Ramos (cell line): ENCODE measurements around the gene MYLK4.

Experiments used
- in situ Hi-C: fragments of 300-500 bp; cut with MboI; formaldehyde crosslinking; loops from one replicate; pipeline ENCODE4 v1.14.3; 2022; ENCODE audit warnings: low sequenced_read_pairs; ENCODE audit not compliant: unreplicated experiment

Gene MYLK4

GRCh38 chr6:2758980-2759379, 8.3 kb upstream of the MYLK4 start:
- in situ Hi-C loops: no loop called here

GRCh38 chr6:2756687-2757224, 6.0 kb upstream of the MYLK4 start:
- in situ Hi-C loops: no loop called here

GRCh38 chr6:2756241-2756640, 5.5 kb upstream of the MYLK4 start:
- in situ Hi-C loops: no loop called here

- in situ Hi-C loops: no loop called here
Measured at GRCh38 chr6:2755456-2755855, 4.7 kb upstream of the MYLK4 start.

GRCh38 chr6:2754911-2755310, 4.2 kb upstream of the MYLK4 start:
- in situ Hi-C loops: no loop called here

- in situ Hi-C loops: no loop called here
Measured at GRCh38 chr6:2754393-2754792, 3.7 kb upstream of the MYLK4 start.

- in situ Hi-C loops: no loop called here
Measured at GRCh38 chr6:2753743-2754142, 3.0 kb upstream of the MYLK4 start.

- in situ Hi-C loops: no loop called here
Measured at GRCh38 chr6:2753110-2753489, 2.4 kb upstream of the MYLK4 start.

GRCh38 chr6:2752477-2753109, 1.9 kb upstream of the MYLK4 start:
- in situ Hi-C loops: no loop called here

GRCh38 chr6:2751871-2752270, 1.1 kb upstream of the MYLK4 start:
- in situ Hi-C loops: no loop called here

- in situ Hi-C loops: no loop called here
Measured at GRCh38 chr6:2749969-2750600, 637 bp downstream of the MYLK4 start.

GRCh38 chr6:2748183-2748582, 2.5 kb downstream of the MYLK4 start:
- in situ Hi-C loops: no loop called here

GRCh38 chr6:2746557-2747061, 4.1 kb downstream of the MYLK4 start:
- in situ Hi-C loops: no loop called here

GRCh38 chr6:2745246-2745645, 5.5 kb downstream of the MYLK4 start:
- in situ Hi-C loops: no loop called here

- in situ Hi-C loops: no loop called here
Measured at GRCh38 chr6:2744778-2745177, 5.9 kb downstream of the MYLK4 start.

- in situ Hi-C loops: no loop called here
Measured at GRCh38 chr6:2744209-2744771, 6.4 kb downstream of the MYLK4 start.

- in situ Hi-C loops: no loop called here
Measured at GRCh38 chr6:2743280-2744208, 7.2 kb downstream of the MYLK4 start.

GRCh38 chr6:2741756-2742155, 9.0 kb downstream of the MYLK4 start:
- in situ Hi-C loops: no loop called here

GRCh38 chr6:2740581-2740980, 10.1 kb downstream of the MYLK4 start:
- in situ Hi-C loops: no loop called here

- in situ Hi-C loops: no loop called here
Measured at GRCh38 chr6:2739335-2739734, 11.4 kb downstream of the MYLK4 start.
